Fibroblast of skin of right quadriceps (primary cell): ENCODE data around the gene KATNA1.
"Not testable (repeated sequence)": the region's sequence is repeated elsewhere in the genome, so short reads cannot be mapped to it uniquely, and the experiment has no call there.

Source experiments
- DNase-seq: peaks from one replicate; pipeline ENCODE4 v3.0.0-alpha.2; 2013

KATNA1 gene

GRCh38 chr6:149648148-149649145, at the start of gene KATNA1:
Gene KATNA1 (minus strand): TSS chr6:149648714. CDS start chr6:149638547, 10,167 bp downstream.
- peak; percentile 75 for DNase-seq

GRCh38 chr6:149698175-149698574, 49.7 kb upstream of the KATNA1 start:
- DNase-seq: no peak

GRCh38 chr6:149696901-149697300, 48.4 kb upstream of the KATNA1 start:
- peak; percentile 45 for DNase-seq

GRCh38 chr6:149694921-149695320, 46.4 kb upstream of the KATNA1 start:
- no peak for DNase-seq

GRCh38 chr6:149691201-149691600, 42.7 kb upstream of the KATNA1 start:
- DNase-seq: no peak

GRCh38 chr6:149686230-149686629, 37.7 kb upstream of the KATNA1 start:
- no peak for DNase-seq

- DNase-seq: no peak
Observed at GRCh38 chr6:149683256-149683859, 34.8 kb upstream of the KATNA1 start.

- not testable (repeated sequence) for DNase-seq
Observed at GRCh38 chr6:149681845-149682244, 33.3 kb upstream of the KATNA1 start.

- DNase-seq: no peak
Observed at GRCh38 chr6:149681209-149681608, 32.7 kb upstream of the KATNA1 start.

GRCh38 chr6:149680503-149680902, 32.0 kb upstream of the KATNA1 start:
- DNase-seq: no peak

- not testable (repeated sequence) for DNase-seq
Observed at GRCh38 chr6:149672265-149672664, 23.8 kb upstream of the KATNA1 start.

- DNase-seq: no peak
Observed at GRCh38 chr6:149660028-149660427, 11.5 kb upstream of the KATNA1 start.

- DNase-seq: no peak
Observed at GRCh38 chr6:149657441-149657840, 8.9 kb upstream of the KATNA1 start.

- no peak for DNase-seq
Observed at GRCh38 chr6:149651056-149651455, 2.5 kb upstream of the KATNA1 start.

- DNase-seq: no peak
Observed at GRCh38 chr6:149646599-149646998, 1.9 kb downstream of the KATNA1 start.

- DNase-seq: peak; percentile 5
Observed at GRCh38 chr6:149642829-149643580, 5.5 kb downstream of the KATNA1 start.

GRCh38 chr6:149636124-149636523, 12.4 kb downstream of the KATNA1 start:
- DNase-seq: peak; percentile 62

GRCh38 chr6:149634315-149634714, 14.2 kb downstream of the KATNA1 start:
- DNase-seq: no peak

GRCh38 chr6:149628875-149629510, 19.5 kb downstream of the KATNA1 start:
- DNase-seq: no peak

GRCh38 chr6:149627672-149628071, 20.8 kb downstream of the KATNA1 start:
- DNase-seq: no peak

- no peak for DNase-seq
Observed at GRCh38 chr6:149615805-149616204, 32.7 kb downstream of the KATNA1 start.

GRCh38 chr6:149614337-149614736, 34.2 kb downstream of the KATNA1 start:
- peak; percentile 32 for DNase-seq
